Measurements from ENCODE around the gene AFP. TPM values are rescaled to one million over a fixed set of nuclear protein-coding genes. Genes with fewer than 3 reads are reported as not detected.

The AFP gene
- total RNA-seq, 1 donor, result not detected

- DNase-seq (ENCODE audit: insufficient read length, low spot score, missing footprints), result no peak
- TF ChIP-seq CTCF (IDR thresholded peaks at IDR 0.05; ENCODE audit: extremely low read depth, low read depth, low read length), result no peak
- H3K4me2 ChIP-seq (ENCODE audit: insufficient read depth, low read length), result no peak overlapping the region
These were observed 14.1 kb upstream of the AFP start for GRCh38 chr4:73421708-73422457.

GRCh38 chr4:73422458-73422752 lies 13.6 kb upstream of the AFP start:
- Histone ChIP-seq H3K36me3 (ENCODE audit: insufficient read depth, low read length) (no peaks in the 10 kb centered on the region), H4K20me1 (ENCODE audit: insufficient read depth, low read length) (no peaks in the 10 kb centered on the region), H3K4me3 (ENCODE audit: insufficient read depth, low read length) (no peak overlapping the region), H3K4me1 (ENCODE audit: insufficient read depth, low read length) (no peaks in the 10 kb centered on the region), H3K79me2 (ENCODE audit: insufficient read depth, low read length) (no peaks in the 10 kb centered on the region), H3K27me3 (ENCODE audit: insufficient read depth, low read length) (no peaks in the 10 kb centered on the region), H3K4me2 (ENCODE audit: insufficient read depth, low read length) (no peak overlapping the region), H3K9me3 (ENCODE audit: low read depth, low read length) (no peaks in the 10 kb centered on the region), H3K27ac (ENCODE audit: low read depth, low read length) (no peak overlapping the region), H2AFZ (ENCODE audit: low read length) (no peak overlapping the region)
- no peak for TF ChIP-seq CTCF (IDR thresholded peaks at IDR 0.05; ENCODE audit: extremely low read depth, low read depth, low read length)
- no peak for DNase-seq (ENCODE audit: insufficient read length, low spot score, missing footprints)

More at GRCh38 chr4:73421708-73422457, 14.1 kb upstream of the AFP start:
- H3K4me1 ChIP-seq (ENCODE audit: insufficient read depth, low read length), result no peaks in the 10 kb centered on the region
- H3K79me2 ChIP-seq (ENCODE audit: insufficient read depth, low read length), result no peaks in the 10 kb centered on the region
- H3K27me3 ChIP-seq (ENCODE audit: insufficient read depth, low read length), result no peaks in the 10 kb centered on the region
- no peak overlapping the region for H3K4me3 ChIP-seq (ENCODE audit: insufficient read depth, low read length)
- no peaks in the 10 kb centered on the region for H3K36me3 ChIP-seq (ENCODE audit: insufficient read depth, low read length)
- H3K9me3 ChIP-seq (ENCODE audit: low read depth, low read length), result no peaks in the 10 kb centered on the region
- H4K20me1 ChIP-seq (ENCODE audit: insufficient read depth, low read length), result no peaks in the 10 kb centered on the region
- no peak overlapping the region for H2AFZ ChIP-seq (ENCODE audit: low read length)
- no peak overlapping the region for H3K27ac ChIP-seq (ENCODE audit: low read depth, low read length)

DNA sequence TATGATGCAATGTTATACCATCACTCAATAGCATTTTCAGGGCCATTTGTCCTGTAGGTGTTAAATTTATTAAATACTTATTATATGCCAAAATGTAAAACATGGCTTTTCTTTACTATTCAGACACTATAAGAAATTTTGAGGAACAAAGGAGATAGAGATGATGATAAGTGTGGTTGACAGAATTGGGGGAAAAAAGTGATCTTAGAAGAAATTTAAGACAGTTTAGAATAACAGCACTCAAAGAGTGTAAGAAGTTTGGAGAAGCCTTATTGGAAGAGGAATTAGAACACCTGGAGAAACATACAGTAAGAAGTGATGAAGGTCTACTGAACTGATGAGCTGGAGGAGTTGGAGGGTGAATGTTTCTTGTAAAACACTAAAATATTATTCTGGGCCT lies 12.8 kb upstream of the AFP start:
- no peak overlapping the region for H3K27ac ChIP-seq (ENCODE audit: low read depth, low read length)
- no peak overlapping the region for H2AFZ ChIP-seq (ENCODE audit: low read length)
- no peak for DNase-seq (ENCODE audit: insufficient read length, low spot score, missing footprints)

GRCh38 chr4:73426666-73427065 lies 9.4 kb upstream of the AFP start:
- Histone ChIP-seq H3K4me3 (ENCODE audit: insufficient read depth, low read length) (no peak overlapping the region), H3K4me2 (ENCODE audit: insufficient read depth, low read length) (no peak overlapping the region), H4K20me1 (ENCODE audit: insufficient read depth, low read length) (no peaks in the 10 kb centered on the region), H2AFZ (ENCODE audit: low read length) (no peak overlapping the region), H3K36me3 (ENCODE audit: insufficient read depth, low read length) (no peaks in the 10 kb centered on the region), H3K79me2 (ENCODE audit: insufficient read depth, low read length) (no peaks in the 10 kb centered on the region), H3K27ac (ENCODE audit: low read depth, low read length) (no peak overlapping the region), H3K27me3 (ENCODE audit: insufficient read depth, low read length) (peaks cover 14% of the 10 kb centered on the region), H3K9me3 (ENCODE audit: low read depth, low read length) (no peaks in the 10 kb centered on the region), H3K4me1 (ENCODE audit: insufficient read depth, low read length) (no peaks in the 10 kb centered on the region)
- no peak for DNase-seq (ENCODE audit: insufficient read length, low spot score, missing footprints)
- no peak for TF ChIP-seq CTCF (IDR thresholded peaks at IDR 0.05; ENCODE audit: extremely low read depth, low read depth, low read length)

More for the DNA sequence above, 12.8 kb upstream of the AFP start:
- Histone ChIP-seq H3K4me2 (ENCODE audit: insufficient read depth, low read length) (no peak overlapping the region), H3K27me3 (ENCODE audit: insufficient read depth, low read length) (no peaks in the 10 kb centered on the region), H3K4me1 (ENCODE audit: insufficient read depth, low read length) (no peaks in the 10 kb centered on the region), H4K20me1 (ENCODE audit: insufficient read depth, low read length) (no peaks in the 10 kb centered on the region), H3K4me3 (ENCODE audit: insufficient read depth, low read length) (no peak overlapping the region), H3K36me3 (ENCODE audit: insufficient read depth, low read length) (no peaks in the 10 kb centered on the region), H3K79me2 (ENCODE audit: insufficient read depth, low read length) (no peaks in the 10 kb centered on the region), H3K9me3 (ENCODE audit: low read depth, low read length) (no peaks in the 10 kb centered on the region)
- TF ChIP-seq CTCF (IDR thresholded peaks at IDR 0.05; ENCODE audit: extremely low read depth, low read depth, low read length), result no peak

Measured in osteoblast (primary cell).